ENCODE results near the gene APOA4. TPM values are rescaled to one million over a fixed set of nuclear protein-coding genes. Genes with fewer than 3 reads are reported as not detected.

Gene APOA4
- total RNA-seq, 4 donors from 2014 or later, result 2.6 to 3.5 TPM; not detected in 2

- TF ChIP-seq POLR2A (IDR thresholded peaks at IDR 0.05), result no peak
- no peak for TF ChIP-seq CTCF (IDR thresholded peaks at IDR 0.05 in 4 of 5, conservative IDR thresholded peaks at IDR 0.05 in 1 of 5)
- ATAC-seq (no peak), DNase-seq (no peak)
- no peak overlapping the region for H3K4me3 ChIP-seq
- no peaks in the 10 kb centered on the region for H3K9me3 ChIP-seq
- H3K27ac ChIP-seq, result no peak overlapping the region
- peaks cover 13 to 14% of the 10 kb centered on the region in 2 donors for H3K4me1 ChIP-seq
- in situ Hi-C loops (cut with MboI; ENCODE audit: low sequenced_read_pairs in 4 of 4), result no loop called here
- H3K36me3 ChIP-seq, result peaks cover 0 to 29% of the 10 kb centered on the region in 2 donors
- H3K27me3 ChIP-seq, result no peaks in the 10 kb centered on the region
- intact Hi-C loops (cut with DNase I; ENCODE audit: low total_unique reads), result no loop called here
Measured at GRCh38 chr11:116855413-116855812, 32.3 kb upstream of the APOA4 start.

GRCh38 chr11:116853461-116854073 is 30.5 kb upstream of the APOA4 start:
- in situ Hi-C loops (cut with MboI; ENCODE audit: low sequenced_read_pairs in 4 of 4), result no loop called here
- Histone ChIP-seq H3K4me3 (no peak overlapping the region), H3K27ac (no peak overlapping the region), H3K27me3 (no peaks in the 10 kb centered on the region), H3K36me3 (peaks cover 0 to 20% of the 10 kb centered on the region in 2 donors), H3K4me1 (peaks cover 13 to 14% of the 10 kb centered on the region in 2 donors), H3K9me3 (no peaks in the 10 kb centered on the region)
- DNase-seq, result no peak
- ATAC-seq, result peak in 1 of 2 donors; percentile 21
- no peak for TF ChIP-seq CTCF (IDR thresholded peaks at IDR 0.05 in 4 of 5, conservative IDR thresholded peaks at IDR 0.05 in 1 of 5)
- TF ChIP-seq POLR2A (IDR thresholded peaks at IDR 0.05), result no peak
- intact Hi-C loops (cut with DNase I; ENCODE audit: low total_unique reads), result no loop called here

- Histone ChIP-seq H3K27ac (no peak overlapping the region), H3K36me3 (peaks cover 0 to 20% of the 10 kb centered on the region in 2 donors), H3K4me3 (no peak overlapping the region), H3K9me3 (no peaks in the 10 kb centered on the region), H3K4me1 (peaks cover 13 to 14% of the 10 kb centered on the region in 2 donors), H3K27me3 (no peaks in the 10 kb centered on the region)
- no peak for TF ChIP-seq POLR2A (IDR thresholded peaks at IDR 0.05)
- TF ChIP-seq CTCF (IDR thresholded peaks at IDR 0.05 in 4 of 5, conservative IDR thresholded peaks at IDR 0.05 in 1 of 5), result no peak
- ATAC-seq (peak in 1 of 2 donors; percentile 33), DNase-seq (no peak)
- intact Hi-C loops (cut with DNase I; ENCODE audit: low total_unique reads) (no loop called here), in situ Hi-C loops (cut with MboI; ENCODE audit: low sequenced_read_pairs in 4 of 4) (no loop called here)
Measured at GRCh38 chr11:116852261-116853031, 29.3 kb upstream of the APOA4 start.

GRCh38 chr11:116851626-116852025 is 28.5 kb upstream of the APOA4 start:
- intact Hi-C loops (cut with DNase I; ENCODE audit: low total_unique reads) (no loop called here), in situ Hi-C loops (cut with MboI; ENCODE audit: low sequenced_read_pairs in 4 of 4) (no loop called here)
- H3K4me3 ChIP-seq, result no peak overlapping the region
- no peaks in the 10 kb centered on the region for H3K9me3 ChIP-seq
- no peak overlapping the region for H3K27ac ChIP-seq
- peaks cover 0 to 28% of the 10 kb centered on the region in 2 donors for H3K36me3 ChIP-seq
- H3K27me3 ChIP-seq, result no peaks in the 10 kb centered on the region
- ATAC-seq, result no peak
- peaks cover 13 to 14% of the 10 kb centered on the region in 2 donors for H3K4me1 ChIP-seq
- TF ChIP-seq POLR2A (IDR thresholded peaks at IDR 0.05) (no peak), CTCF (IDR thresholded peaks at IDR 0.05 in 4 of 5, conservative IDR thresholded peaks at IDR 0.05 in 1 of 5) (no peak)
- no peak for DNase-seq
